Measurements from ENCODE around the gene NRXN3.

DNA sequence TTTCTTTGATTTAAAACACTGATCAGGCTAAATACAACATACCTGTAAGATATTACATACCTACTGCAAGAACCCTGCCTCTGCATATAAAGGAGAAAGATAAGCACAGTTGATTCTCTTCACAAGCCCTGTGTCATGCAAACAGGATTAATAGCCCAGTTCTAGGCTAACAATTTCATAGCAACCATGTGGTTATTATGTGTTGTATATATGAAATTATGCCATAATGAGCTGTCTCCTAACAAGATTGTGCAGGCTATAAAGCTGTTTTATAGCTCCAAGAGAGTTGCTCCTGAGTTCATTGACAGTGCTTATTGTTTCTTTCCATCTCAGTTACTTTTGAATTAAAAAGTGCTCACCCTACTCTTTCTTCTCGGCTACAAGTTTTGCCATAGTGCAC is 1431.9 kb downstream of the NRXN3 start:
- TF ChIP-seq, protein P1, sequence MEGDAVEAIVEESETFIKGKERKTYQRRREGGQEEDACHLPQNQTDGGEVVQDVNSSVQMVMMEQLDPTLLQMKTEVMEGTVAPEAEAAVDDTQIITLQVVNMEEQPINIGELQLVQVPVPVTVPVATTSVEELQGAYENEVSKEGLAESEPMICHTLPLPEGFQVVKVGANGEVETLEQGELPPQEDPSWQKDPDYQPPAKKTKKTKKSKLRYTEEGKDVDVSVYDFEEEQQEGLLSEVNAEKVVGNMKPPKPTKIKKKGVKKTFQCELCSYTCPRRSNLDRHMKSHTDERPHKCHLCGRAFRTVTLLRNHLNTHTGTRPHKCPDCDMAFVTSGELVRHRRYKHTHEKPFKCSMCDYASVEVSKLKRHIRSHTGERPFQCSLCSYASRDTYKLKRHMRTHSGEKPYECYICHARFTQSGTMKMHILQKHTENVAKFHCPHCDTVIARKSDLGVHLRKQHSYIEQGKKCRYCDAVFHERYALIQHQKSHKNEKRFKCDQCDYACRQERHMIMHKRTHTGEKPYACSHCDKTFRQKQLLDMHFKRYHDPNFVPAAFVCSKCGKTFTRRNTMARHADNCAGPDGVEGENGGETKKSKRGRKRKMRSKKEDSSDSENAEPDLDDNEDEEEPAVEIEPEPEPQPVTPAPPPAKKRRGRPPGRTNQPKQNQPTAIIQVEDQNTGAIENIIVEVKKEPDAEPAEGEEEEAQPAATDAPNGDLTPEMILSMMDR (IDR thresholded peaks at IDR 0.05): no peak
- TF ChIP-seq POLR2AphosphoS5 (IDR thresholded peaks at IDR 0.05; ENCODE audit: low read depth, low read length): no peak
- TF ChIP-seq, protein P2, sequence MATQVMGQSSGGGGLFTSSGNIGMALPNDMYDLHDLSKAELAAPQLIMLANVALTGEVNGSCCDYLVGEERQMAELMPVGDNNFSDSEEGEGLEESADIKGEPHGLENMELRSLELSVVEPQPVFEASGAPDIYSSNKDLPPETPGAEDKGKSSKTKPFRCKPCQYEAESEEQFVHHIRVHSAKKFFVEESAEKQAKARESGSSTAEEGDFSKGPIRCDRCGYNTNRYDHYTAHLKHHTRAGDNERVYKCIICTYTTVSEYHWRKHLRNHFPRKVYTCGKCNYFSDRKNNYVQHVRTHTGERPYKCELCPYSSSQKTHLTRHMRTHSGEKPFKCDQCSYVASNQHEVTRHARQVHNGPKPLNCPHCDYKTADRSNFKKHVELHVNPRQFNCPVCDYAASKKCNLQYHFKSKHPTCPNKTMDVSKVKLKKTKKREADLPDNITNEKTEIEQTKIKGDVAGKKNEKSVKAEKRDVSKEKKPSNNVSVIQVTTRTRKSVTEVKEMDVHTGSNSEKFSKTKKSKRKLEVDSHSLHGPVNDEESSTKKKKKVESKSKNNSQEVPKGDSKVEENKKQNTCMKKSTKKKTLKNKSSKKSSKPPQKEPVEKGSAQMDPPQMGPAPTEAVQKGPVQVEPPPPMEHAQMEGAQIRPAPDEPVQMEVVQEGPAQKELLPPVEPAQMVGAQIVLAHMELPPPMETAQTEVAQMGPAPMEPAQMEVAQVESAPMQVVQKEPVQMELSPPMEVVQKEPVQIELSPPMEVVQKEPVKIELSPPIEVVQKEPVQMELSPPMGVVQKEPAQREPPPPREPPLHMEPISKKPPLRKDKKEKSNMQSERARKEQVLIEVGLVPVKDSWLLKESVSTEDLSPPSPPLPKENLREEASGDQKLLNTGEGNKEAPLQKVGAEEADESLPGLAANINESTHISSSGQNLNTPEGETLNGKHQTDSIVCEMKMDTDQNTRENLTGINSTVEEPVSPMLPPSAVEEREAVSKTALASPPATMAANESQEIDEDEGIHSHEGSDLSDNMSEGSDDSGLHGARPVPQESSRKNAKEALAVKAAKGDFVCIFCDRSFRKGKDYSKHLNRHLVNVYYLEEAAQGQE (IDR thresholded peaks at IDR 0.05; ENCODE audit: insufficient read depth in 1 of 2, low read depth in 2 of 2, low read length in 1 of 2): no peak
- TF ChIP-seq TCF7L2 (IDR thresholded peaks at IDR 0.05; ENCODE audit: low read depth, low read length): no peak

Measured in Panc1 (cell line).